ENCODE measurements around the gene DCBLD2. TPM values are rescaled to one million over a fixed set of nuclear protein-coding genes. Genes with fewer than 3 reads are reported as not detected.

Gene DCBLD2
- total and polyA plus RNA-seq, 9 of the 15 experiments (the other 6 are each of a cell fraction or from before 2014, with no cell fraction given): 2.7 to 14.6 (median 7.4) TPM

DNA sequence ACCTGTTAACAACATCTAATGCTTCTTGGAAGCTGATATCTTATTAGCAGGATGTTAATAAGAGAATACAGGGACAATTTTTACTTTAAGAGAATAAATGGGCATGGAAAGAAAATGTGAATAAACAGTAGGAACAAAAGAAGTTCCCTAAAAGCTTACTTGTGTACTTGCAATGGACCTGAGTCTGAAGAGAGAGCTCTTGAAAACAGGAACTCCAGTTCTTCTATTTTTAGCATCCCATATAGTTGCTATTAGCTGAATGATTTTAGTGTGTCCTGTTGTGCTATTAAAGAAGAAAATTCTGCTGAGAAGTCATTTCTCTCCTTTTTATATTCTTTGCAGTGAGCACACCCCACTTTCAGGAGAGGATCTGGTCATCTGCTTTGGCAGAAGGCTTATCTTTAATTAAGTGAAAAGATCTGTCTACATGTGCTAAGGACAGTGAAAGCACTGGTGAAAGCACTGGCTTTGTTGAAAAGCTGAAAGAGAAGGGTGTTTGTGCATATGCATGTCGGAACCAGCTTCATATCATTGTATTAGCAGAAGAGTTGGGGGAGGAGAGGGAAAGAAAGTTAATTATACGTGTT, 139.8 kb downstream of the DCBLD2 start:
- CTCF ChIA-PET (ENCODE audit: low intra/inter-chr PET ratio): no interaction called here
- no peaks in the 10 kb centered on the region for H3K36me3 ChIP-seq (ENCODE audit: control insufficient read depth, insufficient read depth, low read length)
- no peaks in the 10 kb centered on the region for H3K9me1 ChIP-seq (ENCODE audit: control insufficient read depth, insufficient read depth, low read length)
- POLR2A ChIA-PET: no interaction called here
- no peaks in the 10 kb centered on the region for H3K79me2 ChIP-seq (ENCODE audit: control insufficient read depth, insufficient read depth, low read length)
- ATAC-seq: no peak
- no peak for FAIRE-seq
- no peaks in the 10 kb centered on the region for H4K20me1 ChIP-seq (replicated peaks; ENCODE audit: control insufficient read depth, insufficient read depth, low read length)
- TF ChIP-seq ZNF124 (CRISPR knock-in tag; IDR thresholded peaks at IDR 0.05): no peak
- TF ChIP-seq ZFP36 (IDR thresholded peaks at IDR 0.05; ENCODE audit: low read depth, low read length, partially characterized antibody): no peak
- no peak for TF ChIP-seq SMAD3 (CRISPR knock-in tag; conservative IDR thresholded peaks at IDR 0.05)
- TF ChIP-seq CHD1 (IDR thresholded peaks at IDR 0.05; ENCODE audit: low read length): no peak
- TF ChIP-seq NR2C1 (IDR thresholded peaks at IDR 0.05): no peak
- no peak for TF ChIP-seq NR2C1 (tag; IDR thresholded peaks at IDR 0.05)
- no peak for TF ChIP-seq CLOCK (CRISPR knock-in tag; IDR thresholded peaks at IDR 0.05; ENCODE audit: borderline replicate concordance)
- no peak for TF ChIP-seq DDX20 (tag; IDR thresholded peaks at IDR 0.05; ENCODE audit: low read depth)
- TF ChIP-seq STAT5B (CRISPR knock-in tag; IDR thresholded peaks at IDR 0.05): no peak
- no peak for TF ChIP-seq CCAR2 (IDR thresholded peaks at IDR 0.05; ENCODE audit: low read depth, low read length)
- TF ChIP-seq, protein P1, sequence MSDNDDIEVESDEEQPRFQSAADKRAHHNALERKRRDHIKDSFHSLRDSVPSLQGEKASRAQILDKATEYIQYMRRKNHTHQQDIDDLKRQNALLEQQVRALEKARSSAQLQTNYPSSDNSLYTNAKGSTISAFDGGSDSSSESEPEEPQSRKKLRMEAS (CRISPR knock-in tag; IDR thresholded peaks at IDR 0.05): no peak
- no peak overlapping the region for H2AFZ ChIP-seq (ENCODE audit: low read depth, low read length)
- H3K9ac ChIP-seq (ENCODE audit: insufficient read depth in 1 of 2, low read depth in 2 of 2, low read length in 2 of 2): no peak overlapping the region
- no peaks in the 10 kb centered on the region for H3K9me3 ChIP-seq (replicated peaks; ENCODE audit: control insufficient read depth, insufficient read depth, low read depth, low read length)
- no peaks in the 10 kb centered on the region for H3K27me3 ChIP-seq (ENCODE audit: control insufficient read depth in 2 of 2, insufficient read depth in 2 of 2, low read length in 2 of 2)
- intact Hi-C loops (cut with micrococcal nuclease) (no loop called here), in situ Hi-C loops (cut with MboI) (no loop called here)
- BruUV-seq (replicated peaks): no TSS peak
- H3K4me2 ChIP-seq (ENCODE audit: insufficient read depth, low read length): no peak overlapping the region
- H3K4me1 ChIP-seq (replicated peaks in 1 of 2; ENCODE audit: control insufficient read depth in 2 of 2, insufficient read depth in 2 of 2, low read length in 2 of 2): no peaks in the 10 kb centered on the region
- H3K4me3 ChIP-seq: no peak overlapping the region
- DNase-seq (ENCODE audit: extremely low read depth in 1 of 4, low spot score in 3 of 4): no peak
- no peak overlapping the region for H3K27ac ChIP-seq (ENCODE audit: extremely low read depth, low read depth, low read length)
- WGBS (ENCODE audit: insufficient coverage, low coverage, missing lambda C conversion rate): 0% methylated on average over 2 of the region's 2 CpGs
